CD14-positive monocyte (primary cell): Measurements from ENCODE around the gene COLEC11. TPM values are rescaled to one million over a fixed set of nuclear protein-coding genes. Genes with fewer than 3 reads are reported as not detected.
A peak's percentile ranks its signal among the peaks of the same experiment; 100 is the strongest.

Source experiments
- DNase-seq, 3 donors: peaks; one replicate each; pipeline ENCODE4 v3.0.0-alpha.2; 2011 to 2022
- H2AFZ ChIP-seq: 2 replicates; pipeline ENCODE4 v1.6.0; 2012; ENCODE audit warnings: mild to moderate bottlenecking, low read depth, low read length, inconsistent platforms; ENCODE audit not compliant: insufficient read depth, poor library complexity, severe bottlenecking
- H3K27ac ChIP-seq, 2 donors: 1 replicate in 1 of 2; 2 replicates in 1 of 2; pipeline ENCODE4 v1.5.1; 2012 to 2013; ENCODE audit warnings: low read length in 2 of 2, control low read depth in 1 of 2, inconsistent platforms in 1 of 2, low read depth in 1 of 2, mild to moderate bottlenecking in 1 of 2
- H3K27me3 ChIP-seq, 2 donors: one replicate each; pipeline versions ENCODE4 v1.6.0 to v1.6.1; 2011 to 2013; ENCODE audit warnings: low read length in 2 of 2; ENCODE audit not compliant: control insufficient read depth in 2 of 2, insufficient read depth in 2 of 2
- H3K36me3 ChIP-seq, 2 donors: replicated peaks in 1 of 2; 1 replicate in 1 of 2; 2 replicates in 1 of 2; pipeline versions ENCODE4 v1.5.1 to v1.6.1; 2012 to 2013; ENCODE audit warnings: low read length in 2 of 2, control low read depth in 1 of 2, inconsistent platforms in 1 of 2, mild to moderate bottlenecking in 1 of 2; ENCODE audit not compliant: insufficient read depth in 2 of 2, control insufficient read depth in 1 of 2
- H3K4me1 ChIP-seq, 2 donors: 1 replicate in 1 of 2; 2 replicates in 1 of 2; pipeline versions ENCODE4 v1.5.1 to v1.6.1; 2012 to 2013; ENCODE audit warnings: low read length in 2 of 2, control low read depth in 1 of 2, inconsistent platforms in 1 of 2, mild to moderate bottlenecking in 1 of 2, moderate library complexity in 1 of 2; ENCODE audit not compliant: insufficient read depth in 2 of 2, control insufficient read depth in 1 of 2
- H3K4me2 ChIP-seq: replicated peaks from 2 replicates; pipeline ENCODE3; 2012; ENCODE audit warnings: low read length, moderate library complexity, mild to moderate bottlenecking; ENCODE audit not compliant: poor library complexity, severe bottlenecking; ENCODE audit errors: extremely low read depth
- H3K4me3 ChIP-seq, 3 experiments: fragments of 200-600 bp in 1 of 3; sonication (generic) in 1 of 3; replicated peaks in 1 of 3; 1 replicate in 2 of 3; 2 replicates in 1 of 3; pipeline ENCODE4 v1.5.1; 2011 to 2013; ENCODE audit warnings: low read length in 3 of 3, mild to moderate bottlenecking in 3 of 3, control low read depth in 2 of 3, low read depth in 2 of 3, inconsistent platforms in 1 of 3, moderate library complexity in 1 of 3
- H3K79me2 ChIP-seq: 2 replicates; pipeline ENCODE4 v1.6.0; 2012; ENCODE audit warnings: mild to moderate bottlenecking, control low read depth, inconsistent platforms, low read length, moderate library complexity; ENCODE audit not compliant: insufficient read depth
- H3K9ac ChIP-seq: 2 replicates; pipeline ENCODE4 v1.6.0; 2017; ENCODE audit warnings: low read length, mild to moderate bottlenecking; ENCODE audit not compliant: insufficient read depth, poor library complexity, severe bottlenecking
- H3K9me3 ChIP-seq, 2 donors: replicated peaks in 1 of 2; 1 replicate in 1 of 2; 2 replicates in 1 of 2; pipeline versions ENCODE4 v1.5.1 to v1.6.1; 2012 to 2013; ENCODE audit warnings: low read length in 2 of 2, control low read depth in 1 of 2; ENCODE audit not compliant: control insufficient read depth in 1 of 2, insufficient read depth in 1 of 2
- H4K20me1 ChIP-seq: 2 replicates; pipeline ENCODE4 v1.6.0; 2012; ENCODE audit warnings: mild to moderate bottlenecking, low read length, control low read depth, moderate library complexity; ENCODE audit not compliant: insufficient read depth
- H3K27ac Mint-ChIP-seq, 7 donors: one replicate each; pipeline ENCODE4 v1.8.0; 2020; ENCODE audit warnings: mild to moderate bottlenecking in 7 of 7, mixed read lengths in 7 of 7, moderate library complexity in 6 of 7, inconsistent platforms in 2 of 7
- H3K27me3 Mint-ChIP-seq, 3 donors: one replicate each; pipeline ENCODE4 v1.8.0; 2021 to 2022; ENCODE audit warnings: low read depth in 3 of 3, mild to moderate bottlenecking in 3 of 3, mixed read lengths in 3 of 3, moderate library complexity in 3 of 3, inconsistent platforms in 1 of 3
- H3K36me3 Mint-ChIP-seq, 2 donors: one replicate each; pipeline ENCODE4 v1.8.0; 2020; ENCODE audit warnings: mixed read lengths in 2 of 2, inconsistent platforms in 1 of 2, mild to moderate bottlenecking in 1 of 2
- H3K4me1 Mint-ChIP-seq: one replicate; pipeline ENCODE4 v1.8.0; 2020; ENCODE audit warnings: mild to moderate bottlenecking, mixed read lengths
- H3K4me3 Mint-ChIP-seq, 2 donors: one replicate each; pipeline ENCODE4 v1.8.0; 2020; ENCODE audit warnings: mild to moderate bottlenecking in 2 of 2, mixed read lengths in 2 of 2, moderate library complexity in 1 of 2
- H3K9me3 Mint-ChIP-seq, 7 donors: one replicate each; pipeline ENCODE4 v1.8.0; 2020 to 2022; ENCODE audit warnings: mixed read lengths in 7 of 7, mild to moderate bottlenecking in 6 of 7, moderate library complexity in 6 of 7, inconsistent platforms in 2 of 7
- CTCF ChIP-seq: fragments of 200-600 bp; IDR thresholded peaks from one replicate; pipeline ENCODE4 v1.8.0; 2022; ENCODE audit warnings: antibody characterized with exemption, mild to moderate bottlenecking
- WGBS: methylation state at CpG from one replicate; pipeline ENCODE4 v1.1.5; 2013; ENCODE audit warnings: missing lambda C conversion rate; ENCODE audit not compliant: insufficient coverage; 5-methylcytosine and 5-hydroxymethylcytosine counted together
- intact Hi-C, 2 donors: fragments of 100-400 bp; cut with micrococcal nuclease; formaldehyde crosslinking; loops; one replicate each; pipeline versions ENCODE4 v1.15.0 to v1.15.1; 2023
- polyA plus RNA-seq, 3 donors: library from polyadenylated mRNA; depleted of rRNA in 1 of 3; unstranded in 2 of 3; stranded (reverse) in 1 of 3; fragments of 300-500 nt in 2 of 3; fragments of >200 nt in 1 of 3; fragmentation: Illumina TruSeq in 2 of 3; gene quantifications; 1 replicate in 2 of 3; 2 replicates in 1 of 3; pipeline ENCODE4 v1.2.3, GENCODE V29; 2012 to 2021

COLEC11 gene
- polyA plus RNA-seq, 3 donors: not detected

- H3K36me3 ChIP-seq: peaks cover 39 to 54% of the 10 kb centered on the region in 2 donors
- no peaks in the 10 kb centered on the region for H3K4me1 ChIP-seq
- Mint-ChIP-seq H3K27me3 (no peaks in the 10 kb centered on the region), H3K4me3 (no peak overlapping the region), H3K27ac (no peak overlapping the region), H3K36me3 (peaks cover 35 to 43% of the 10 kb centered on the region in 2 donors), H3K4me1 (no peaks in the 10 kb centered on the region), H3K9me3 (no peaks in the 10 kb centered on the region)
- no peak for DNase-seq
- no peak overlapping the region for H2AFZ ChIP-seq
- H3K9ac ChIP-seq: no peak overlapping the region
- no peak for TF ChIP-seq CTCF
- intact Hi-C loops: loop anchor here in 1 of 2 donors (5.0 kb wide), 1 partner anchor 37 kb away; no protein-coding TSS in a partner anchor
- H3K9me3 ChIP-seq: no peaks in the 10 kb centered on the region
- H3K27ac ChIP-seq: peak overlapping the region in 1 of 2 donors; percentile 14
- H3K4me2 ChIP-seq: no peak overlapping the region
- no peaks in the 10 kb centered on the region for H3K27me3 ChIP-seq
- H3K4me3 ChIP-seq: no peak overlapping the region
- H3K79me2 ChIP-seq: no peaks in the 10 kb centered on the region
- peaks cover 27% of the 10 kb centered on the region for H4K20me1 ChIP-seq
- 100% methylated on average over 1 of the region's 4 CpGs for WGBS
These were observed 10.2 kb upstream of the COLEC11 start for GRCh38 chr2:3584608-3585260.

GRCh38 chr2:3585261-3586109 is 9.4 kb upstream of the COLEC11 start:
- no peak overlapping the region for H2AFZ ChIP-seq
- H3K9me3 ChIP-seq: no peaks in the 10 kb centered on the region
- TF ChIP-seq CTCF: no peak
- H3K4me2 ChIP-seq: no peak overlapping the region
- intact Hi-C loops: no loop called here
- H3K36me3 ChIP-seq: peaks cover 31 to 46% of the 10 kb centered on the region in 2 donors
- Mint-ChIP-seq H3K36me3 (peaks cover 28 to 36% of the 10 kb centered on the region in 2 donors), H3K27ac (peak overlapping the region in 1 of 7 donors; percentile 67), H3K9me3 (no peaks in the 10 kb centered on the region), H3K4me1 (no peaks in the 10 kb centered on the region), H3K4me3 (no peak overlapping the region), H3K27me3 (no peaks in the 10 kb centered on the region)
- H3K4me3 ChIP-seq: no peak overlapping the region
- H3K27ac ChIP-seq: no peak overlapping the region
- no peaks in the 10 kb centered on the region for H3K79me2 ChIP-seq
- no peak for DNase-seq
- no peaks in the 10 kb centered on the region for H3K4me1 ChIP-seq
- H3K9ac ChIP-seq: no peak overlapping the region
- H4K20me1 ChIP-seq: peaks cover 20% of the 10 kb centered on the region
- H3K27me3 ChIP-seq: no peaks in the 10 kb centered on the region
- 94% methylated on average over 29 of the region's 29 CpGs for WGBS
